ENCODE results near the gene EIF5A2.

DNA sequence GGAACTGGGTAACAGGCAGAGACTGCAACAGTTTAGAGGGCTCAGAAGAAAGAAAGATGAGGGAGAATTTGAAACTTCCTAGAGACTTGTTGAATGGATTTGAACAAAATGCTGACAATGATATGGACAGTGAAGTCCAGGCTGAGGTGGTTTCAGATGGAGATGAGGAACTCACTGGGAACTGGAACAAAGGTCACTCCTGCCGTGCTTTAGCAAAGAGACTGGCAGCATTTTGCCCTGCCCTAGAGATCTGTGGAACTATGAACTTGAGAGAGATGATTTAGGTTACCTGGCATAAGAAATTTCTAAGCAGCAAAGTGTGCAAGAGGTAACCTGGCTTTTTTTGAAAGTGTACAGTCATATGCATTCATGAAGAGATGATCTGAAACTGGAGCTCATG, 11.7 kb downstream of the EIF5A2 start:
- no peak for TF ChIP-seq CTCF (IDR thresholded peaks at IDR 0.05)
- TF ChIP-seq POLR2AphosphoS5 (IDR thresholded peaks at IDR 0.05) = no peak
